GM12864 (cell line): ENCODE results near the gene KCTD2.

Experiments used
- DNase-seq: peaks from one replicate; pipeline ENCODE4 v3.0.0-alpha.2; 2011; ENCODE audit warnings: low read depth
- H3K4me3 ChIP-seq: 2 replicates; pipeline ENCODE4 v1.5.1; 2011; ENCODE audit warnings: mild to moderate bottlenecking, low read depth, low read length, control low read depth
- CTCF ChIP-seq: IDR thresholded peaks from 2 replicates; pipeline ENCODE4 v1.5.1; 2011; ENCODE audit warnings: low read depth, mild to moderate bottlenecking, moderate library complexity, low read length, control low read depth, inconsistent platforms; ENCODE audit errors: missing control alignments

KCTD2 gene

GRCh38 chr17:75060434-75061054, 13.5 kb downstream of the KCTD2 start:
- DNase-seq = no peak
- H3K4me3 ChIP-seq = no peak overlapping the region
- TF ChIP-seq CTCF = no peak

- DNase-seq = no peak
- TF ChIP-seq CTCF = no peak
- no peak overlapping the region for H3K4me3 ChIP-seq
Measured at GRCh38 chr17:75061055-75061438, 14.0 kb downstream of the KCTD2 start.

GRCh38 chr17:75061618-75062017, 14.6 kb downstream of the KCTD2 start:
- no peak overlapping the region for H3K4me3 ChIP-seq
- DNase-seq = no peak
- TF ChIP-seq CTCF = no peak

GRCh38 chr17:75063201-75063600, 16.2 kb downstream of the KCTD2 start:
- no peak for TF ChIP-seq CTCF
- no peak for DNase-seq
- no peak overlapping the region for H3K4me3 ChIP-seq

GRCh38 chr17:75063626-75064025, 16.6 kb downstream of the KCTD2 start:
- no peak overlapping the region for H3K4me3 ChIP-seq
- TF ChIP-seq CTCF = peak; percentile 19
- no peak for DNase-seq

- H3K4me3 ChIP-seq = no peak overlapping the region
- DNase-seq = no peak
- no peak for TF ChIP-seq CTCF
Measured at GRCh38 chr17:75064040-75064439, 17.0 kb downstream of the KCTD2 start.

- no peak for DNase-seq
- TF ChIP-seq CTCF = no peak
- H3K4me3 ChIP-seq = no peak overlapping the region
Measured at GRCh38 chr17:75064460-75064859, 17.4 kb downstream of the KCTD2 start.
